Stimulated activated CD8-positive, alpha-beta memory T cell treated with anti-CD3 and anti-CD28 coated beads, Interleukin-7, amount 100 ng/mL, for 48 hours (primary cell): ENCODE data around the gene CACFD1.

Source experiments
- DNase-seq, 2 donors: peaks; one replicate each; pipeline ENCODE4 v3.0.0-alpha.2; 2020; ENCODE audit warnings: low read depth in 1 of 2; ENCODE audit errors: extremely low read depth in 1 of 2

CACFD1 gene

GRCh38 chr9:133459476-133460404 lies at the start of gene CACFD1:
Gene CACFD1 (plus strand): TSS chr9:133459978. CDS start chr9:133460067, 89 bp downstream.
- peak; percentile 76 to 89 for DNase-seq

DNA sequence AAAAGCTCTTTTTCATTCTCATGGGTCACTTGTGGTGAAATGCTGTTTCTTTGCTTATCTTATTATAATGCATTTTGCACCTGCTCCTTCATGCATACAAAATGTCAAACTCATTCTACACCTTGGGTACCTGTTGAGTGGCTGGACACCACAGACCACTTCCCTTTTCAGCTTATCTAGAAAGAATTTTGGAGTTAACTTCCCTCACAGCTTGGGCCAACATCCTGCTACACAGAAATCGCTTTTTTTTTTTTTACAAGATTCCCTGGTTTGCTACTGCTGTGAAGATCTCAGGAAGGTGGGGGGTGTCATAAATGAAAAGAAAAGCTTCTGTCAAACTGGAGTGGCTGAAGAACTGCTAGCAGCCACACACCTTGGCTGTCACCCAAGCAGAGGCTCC lies 44.6 kb upstream of the CACFD1 start:
- DNase-seq = no peak

DNA sequence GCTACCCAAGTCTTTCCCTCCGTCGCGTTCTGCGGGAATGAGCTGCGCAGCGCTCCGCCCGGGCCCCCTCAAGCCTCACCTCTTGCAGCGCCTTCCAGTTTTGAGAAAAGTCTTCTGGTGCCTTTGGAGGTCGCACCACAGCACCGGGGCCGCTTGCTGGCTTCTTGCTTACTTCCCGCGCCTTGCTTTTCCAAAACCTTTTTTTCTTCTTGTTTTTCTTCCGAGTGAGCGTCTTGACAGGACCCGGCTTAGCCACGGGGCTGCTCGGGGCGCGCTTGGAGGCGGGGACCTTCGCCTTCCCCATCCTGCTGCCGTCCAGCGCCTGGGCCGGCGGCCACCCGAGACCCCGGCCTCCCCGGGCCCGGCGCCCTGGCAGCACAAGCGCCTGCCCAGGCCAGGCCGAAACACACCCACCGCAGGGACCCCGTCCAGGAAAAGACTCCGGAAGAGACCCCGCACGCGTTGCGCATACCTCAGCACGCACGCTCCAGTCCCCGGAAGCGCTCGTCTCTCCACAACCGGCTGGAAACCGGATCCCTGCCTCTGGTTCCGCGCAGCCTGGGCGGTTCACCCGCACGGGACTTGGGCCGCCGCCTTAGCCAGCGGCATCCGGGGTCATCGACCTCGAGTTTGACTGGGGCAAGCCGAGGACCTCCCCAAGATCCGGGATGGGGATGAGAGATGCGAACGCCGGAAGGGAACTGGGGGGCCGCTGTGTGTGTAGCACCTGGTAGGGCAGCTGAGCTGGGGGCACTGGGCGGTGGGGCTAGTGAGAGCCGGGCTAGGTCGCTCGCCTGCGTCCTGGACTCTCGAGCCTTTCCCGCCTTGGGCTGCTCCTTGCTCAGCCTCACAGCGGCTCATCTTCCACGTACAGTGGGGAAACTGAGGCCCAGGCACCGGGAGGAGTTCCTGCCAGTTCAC lies 42.0 kb upstream of the CACFD1 start, which contains the start of gene REXO4:
Gene REXO4 (minus strand): TSS at position 470 of the 921 bp plus-strand sequence. CDS start 166 bp downstream, at position 304.
- DNase-seq = peak; percentile 77 to 86

DNA sequence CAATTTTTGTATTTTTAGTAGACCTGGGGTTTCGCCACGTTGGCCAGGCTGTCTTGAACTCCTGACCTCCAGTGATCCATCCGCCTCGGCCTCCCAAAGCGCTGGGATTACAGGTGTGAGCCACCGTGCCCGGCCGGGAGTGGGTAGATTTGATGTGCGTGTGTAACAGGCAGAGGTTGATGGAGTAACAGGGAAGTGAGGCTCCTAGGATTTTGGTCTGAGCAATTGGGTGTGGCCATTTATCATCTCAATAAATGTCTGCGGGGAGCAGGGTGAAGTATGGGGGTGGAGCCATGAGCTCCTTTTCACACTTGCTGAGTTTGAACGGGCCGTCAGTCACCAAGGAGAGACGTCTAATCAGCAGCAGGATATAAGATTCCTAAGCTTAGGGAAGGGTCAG lies 40.8 kb upstream of the CACFD1 start:
- DNase-seq = no peak

DNA sequence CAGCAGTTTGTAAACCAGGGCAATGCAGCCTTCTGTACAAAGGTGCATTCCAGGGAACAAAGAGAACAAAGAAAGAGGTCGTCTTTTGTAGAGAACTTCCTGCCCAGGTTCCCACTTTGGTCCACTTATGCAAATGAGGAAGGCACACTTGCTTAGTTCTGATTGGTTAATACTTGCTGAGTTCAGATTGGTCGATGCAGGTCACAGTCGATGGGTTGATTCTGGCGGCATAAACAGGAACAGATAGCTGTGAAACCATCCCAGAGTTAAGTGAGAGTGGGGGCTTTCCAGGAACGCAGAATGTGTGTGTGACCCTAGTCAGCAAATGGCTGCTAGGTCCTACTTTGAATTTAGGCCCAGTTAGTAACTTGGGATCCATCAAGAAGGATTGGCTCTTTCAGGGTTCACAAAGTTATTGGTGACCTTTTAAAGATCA lies 39.4 kb upstream of the CACFD1 start:
- no peak for DNase-seq

DNA sequence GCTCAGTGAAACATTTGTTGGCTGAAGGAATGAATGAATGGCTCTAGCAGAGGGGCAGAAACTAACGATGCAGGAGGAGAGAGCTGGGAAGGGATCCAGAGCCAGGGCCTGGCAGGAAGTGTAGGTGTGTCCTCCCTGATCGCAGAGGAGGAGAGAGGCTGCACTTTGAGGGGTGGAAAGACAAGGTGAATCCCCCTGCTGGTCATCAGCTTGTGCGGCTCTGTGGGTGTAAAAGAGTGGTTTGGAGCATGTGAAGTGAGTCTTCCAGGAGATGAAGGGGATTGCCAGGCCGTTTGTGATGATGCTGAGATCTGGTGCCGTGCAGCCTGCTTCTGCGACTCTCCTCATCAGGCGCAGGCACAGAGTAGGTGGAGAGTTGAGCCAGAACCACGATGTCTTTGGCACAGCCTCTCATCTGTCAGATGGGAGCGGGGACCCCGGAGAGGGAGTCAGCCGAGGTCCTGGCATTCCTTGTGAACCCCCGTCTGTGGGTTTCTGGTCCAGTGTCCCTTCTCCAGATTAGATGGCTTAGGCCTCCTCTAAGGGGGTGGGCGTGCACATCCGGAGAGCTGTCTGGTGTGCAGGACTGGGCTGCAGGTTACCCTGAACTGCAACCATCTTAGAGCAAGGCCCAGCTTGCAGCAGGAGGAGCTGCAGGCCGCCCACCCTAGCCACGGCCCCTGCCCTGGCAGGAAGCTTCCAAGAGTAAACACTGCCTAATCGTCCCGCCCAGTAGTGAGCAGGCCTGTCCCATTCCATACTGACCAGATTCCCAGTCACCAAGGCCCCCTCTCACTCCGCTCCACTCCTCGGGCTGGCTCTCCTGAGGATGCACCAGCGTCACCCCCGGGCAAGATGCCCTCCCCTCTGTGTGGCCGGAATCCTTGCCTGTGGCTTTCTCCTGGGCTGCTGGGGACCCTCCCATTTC lies 37.9 kb upstream of the CACFD1 start, which contains the start of gene ADAMTS13:
Gene ADAMTS13 (plus strand): TSS at position 753 of the 928 bp plus-strand sequence. CDS start 77 bp downstream, at position 830.
- DNase-seq = peak; percentile 21 to 55

- DNase-seq = no peak
Measured at GRCh38 chr9:133423216-133423615, 36.6 kb upstream of the CACFD1 start.

- DNase-seq = no peak
Measured at GRCh38 chr9:133424187-133424586, 35.6 kb upstream of the CACFD1 start.

GRCh38 chr9:133425049-133425632 lies 34.6 kb upstream of the CACFD1 start:
- DNase-seq = no peak

- DNase-seq = no peak
Measured at GRCh38 chr9:133426011-133426410, 33.8 kb upstream of the CACFD1 start.

- no peak for DNase-seq
Measured at GRCh38 chr9:133427658-133428348, 32.0 kb upstream of the CACFD1 start.

DNA sequence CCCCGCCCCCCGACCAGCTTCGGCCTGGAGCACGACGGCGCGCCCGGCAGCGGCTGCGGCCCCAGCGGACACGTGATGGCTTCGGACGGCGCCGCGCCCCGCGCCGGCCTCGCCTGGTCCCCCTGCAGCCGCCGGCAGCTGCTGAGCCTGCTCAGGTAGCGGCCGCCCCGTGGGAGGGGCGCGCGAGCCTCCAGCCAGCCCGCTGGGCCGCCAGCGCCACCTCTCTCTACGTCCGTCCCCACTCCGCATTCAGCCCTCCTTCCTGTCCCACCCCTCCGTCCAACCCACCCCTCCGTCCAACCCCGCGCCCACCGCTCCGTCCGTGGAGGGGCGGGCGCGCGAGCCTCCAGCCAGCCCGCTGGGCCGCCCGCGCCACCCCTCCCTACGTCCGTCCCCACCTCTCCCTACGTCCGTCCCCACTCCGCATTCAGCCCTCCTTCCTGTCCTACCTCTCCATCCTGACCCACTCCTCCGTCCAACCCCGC lies 31.1 kb upstream of the CACFD1 start:
- no peak for DNase-seq

GRCh38 chr9:133429214-133429613 lies 30.6 kb upstream of the CACFD1 start:
- DNase-seq = no peak

GRCh38 chr9:133429641-133430161 lies 30.1 kb upstream of the CACFD1 start:
- DNase-seq = no peak

DNA sequence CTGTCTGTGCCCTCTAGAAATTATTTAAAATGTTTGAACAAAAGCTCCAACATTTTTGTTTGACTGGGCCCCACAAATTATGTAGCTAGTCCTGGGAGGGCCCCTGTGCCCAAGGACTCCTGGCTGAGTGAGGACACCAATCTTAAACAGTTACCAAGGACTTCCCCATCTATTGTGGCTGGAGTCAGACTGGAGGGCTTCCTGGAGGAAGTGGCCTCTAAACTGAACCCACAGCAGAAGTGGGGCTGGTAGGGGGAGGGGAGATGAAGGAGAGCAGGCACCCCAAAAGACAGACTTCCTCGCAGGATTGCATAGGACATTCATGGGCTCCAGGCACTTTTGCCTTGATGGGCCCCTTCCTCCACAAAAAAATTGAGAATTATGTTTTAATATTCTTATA lies 29.5 kb upstream of the CACFD1 start:
- DNase-seq = no peak

GRCh38 chr9:133433351-133433843 lies 26.4 kb upstream of the CACFD1 start:
- DNase-seq = no peak

DNA sequence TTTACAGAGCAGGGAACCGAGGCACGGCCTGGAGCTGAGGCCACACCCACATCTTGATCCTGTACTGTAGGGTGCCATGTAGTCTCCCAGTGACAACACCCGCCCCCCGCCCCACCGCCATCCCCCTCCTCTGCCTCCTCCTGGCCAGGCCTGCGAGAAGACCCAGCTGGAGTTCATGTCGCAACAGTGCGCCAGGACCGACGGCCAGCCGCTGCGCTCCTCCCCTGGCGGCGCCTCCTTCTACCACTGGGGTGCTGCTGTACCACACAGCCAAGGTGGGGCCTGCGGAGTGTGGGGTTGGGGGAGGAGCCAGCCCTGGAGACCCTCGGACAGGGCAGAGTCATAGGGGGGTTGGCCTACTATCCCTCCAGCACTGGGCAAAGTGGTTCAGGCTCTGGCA lies 23.1 kb upstream of the CACFD1 start:
- no peak for DNase-seq

- no peak for DNase-seq
Measured at GRCh38 chr9:133437753-133438531, 21.8 kb upstream of the CACFD1 start.
